PC-9 (cell line): ENCODE results near the gene CAMKMT. TPM values are rescaled to one million over a fixed set of nuclear protein-coding genes. Genes with fewer than 3 reads are reported as not detected.

ENCODE experiments used
- BruUV-seq: library from RNA; stranded (reverse); fragments of 400-500 nt; replicated peaks from 2 replicates; lab custom pipeline; 2021; lab: Mats Ljungman, UMichigan
- CTCF ChIA-PET: fragments of 300-600 bp; sonication (Branson Sonifier 250); formaldehyde crosslinking; loops from one replicate; lab custom pipeline; 2022; ENCODE audit warnings: antibody characterized with exemption; lab: Charles Lee
- POLR2A ChIA-PET: fragments of 300-600 bp; sonication (Branson Sonifier 250); formaldehyde crosslinking; loops from one replicate; lab custom pipeline; 2022; ENCODE audit warnings: antibody characterized with exemption; ENCODE audit not compliant: unreplicated experiment; lab: Charles Lee
- DNase-seq, 2 experiments: peaks; one replicate each; pipeline versions ENCODE4 v3.0.0 to v3.0.0-alpha.2; 2015 to 2022; ENCODE audit warnings: mixed read lengths in 1 of 2
- H2AFZ ChIP-seq: fragments of 200-600 bp; sonication (generic); 2 replicates; pipeline ENCODE4 v1.8.1; 2017; ENCODE audit warnings: antibody characterized with exemption
- H3F3A ChIP-seq: fragments of 200-600 bp; sonication (generic); 2 replicates; pipeline ENCODE4 v1.8.1; 2017; ENCODE audit warnings: antibody characterized with exemption, mild to moderate bottlenecking, low read depth; ENCODE audit not compliant: insufficient read depth
- H3K27ac ChIP-seq: fragments of 200-600 bp; sonication (generic); 2 replicates; pipeline ENCODE4 v1.6.1; 2016; ENCODE audit warnings: mixed run types
- H3K27me3 ChIP-seq: fragments of 200-600 bp; sonication (generic); 2 replicates; pipeline ENCODE4 v1.6.1; 2016; ENCODE audit warnings: low read depth, mixed run types; ENCODE audit not compliant: insufficient read depth
- H3K36me3 ChIP-seq: fragments of 200-600 bp; sonication (generic); 2 replicates; pipeline ENCODE4 v1.6.1; 2016; ENCODE audit warnings: low read depth, mixed run types
- H3K4me1 ChIP-seq: fragments of 200-600 bp; sonication (generic); replicated peaks from 2 replicates; pipeline ENCODE4 v1.6.1; 2016; ENCODE audit warnings: mixed run types; ENCODE audit not compliant: insufficient read depth
- H3K4me2 ChIP-seq: fragments of 200-600 bp; sonication (generic); 2 replicates; pipeline ENCODE4 v1.6.1; 2017; ENCODE audit warnings: mixed run types
- H3K4me3 ChIP-seq: fragments of 200-600 bp; sonication (generic); 2 replicates; pipeline ENCODE4 v1.6.1; 2016; ENCODE audit warnings: mixed run types
- H3K79me2 ChIP-seq: fragments of 200-600 bp; sonication (generic); 2 replicates; pipeline ENCODE4 v1.6.1; 2017; ENCODE audit warnings: low read depth, mixed run types
- H3K9me2 ChIP-seq: fragments of 200-600 bp; sonication (generic); 2 replicates; pipeline ENCODE4 v1.8.1; 2017; ENCODE audit warnings: mild to moderate bottlenecking; ENCODE audit not compliant: insufficient read depth
- H3K9me3 ChIP-seq: fragments of 200-600 bp; sonication (generic); 2 replicates; pipeline ENCODE4 v1.8.1; 2016; ENCODE audit warnings: low read depth; ENCODE audit not compliant: insufficient read depth
- H4K20me1 ChIP-seq: fragments of 200-600 bp; sonication (generic); 2 replicates; pipeline ENCODE4 v1.8.1; 2017; ENCODE audit not compliant: insufficient read depth
- EZH2 ChIP-seq: fragments of 200-600 bp; sonication (generic); IDR thresholded peaks from 2 replicates; pipeline ENCODE4 v1.8.0; 2017; ENCODE audit warnings: antibody characterized with exemption, low read depth
- intact Hi-C: fragments of 100-400 bp; cut with micrococcal nuclease; formaldehyde crosslinking; loops from one replicate; pipeline ENCODE4 v1.10.0; 2022; ENCODE audit not compliant: unreplicated experiment
- total RNA-seq: library from RNA; stranded (reverse); gene quantifications from 2 replicates; pipeline ENCODE4 v1.2.3, GENCODE V29; 2021
- TF ChIP-seq, protein P1 (sequence below): fragments of 200-600 bp; sonication (generic); conservative IDR thresholded peaks from 2 replicates; pipeline ENCODE4 v1.6.1; 2017; ENCODE audit warnings: mixed run types, antibody characterized with exemption, mild to moderate bottlenecking, moderate library complexity

Gene CAMKMT
- total RNA-seq, 1 experiment from 2014 or later = 17.9 TPM

DNA sequence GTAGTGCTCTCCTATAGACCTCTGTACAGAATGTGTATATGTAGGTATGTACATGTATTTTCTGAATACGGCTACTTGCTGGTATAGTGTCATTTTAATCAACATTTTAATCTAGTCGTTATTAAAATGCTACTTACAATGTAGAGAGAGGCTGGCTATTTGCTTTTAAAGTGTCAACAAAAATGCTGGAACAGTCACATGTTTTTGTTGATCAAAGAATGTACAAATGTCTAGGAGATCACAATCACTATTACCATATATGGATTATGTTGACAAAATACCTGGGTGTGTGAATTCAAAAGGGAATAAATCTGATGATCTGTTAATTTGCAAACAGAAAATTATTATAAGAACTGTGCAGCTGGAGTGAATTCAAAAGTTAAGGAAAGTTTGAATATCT is 170.3 kb downstream of the CAMKMT start:
- ChIA-PET POLR2A (no interaction called here), CTCF (interaction anchor here (0.9 kb wide), 1 partner anchor 52 kb away, joined by 3 read pairs; no protein-coding TSS in a partner anchor)
- no peak overlapping the region for H3K27ac ChIP-seq
- intact Hi-C loops = no loop called here
- no peak for DNase-seq
- no peaks in the 10 kb centered on the region for H3K36me3 ChIP-seq
- H3F3A ChIP-seq = no peaks in the 10 kb centered on the region; the same call in 1 of the 2 replicates
- no peak overlapping the region for H2AFZ ChIP-seq
- no peak overlapping the region for H3K4me3 ChIP-seq
- no peaks in the 10 kb centered on the region for H3K79me2 ChIP-seq
- no peaks in the 10 kb centered on the region for H4K20me1 ChIP-seq
- H3K9me3 ChIP-seq = no peaks in the 10 kb centered on the region
- no TSS peak for BruUV-seq
- peaks cover 25% of the 10 kb centered on the region for H3K4me1 ChIP-seq
- TF ChIP-seq, protein P1, sequence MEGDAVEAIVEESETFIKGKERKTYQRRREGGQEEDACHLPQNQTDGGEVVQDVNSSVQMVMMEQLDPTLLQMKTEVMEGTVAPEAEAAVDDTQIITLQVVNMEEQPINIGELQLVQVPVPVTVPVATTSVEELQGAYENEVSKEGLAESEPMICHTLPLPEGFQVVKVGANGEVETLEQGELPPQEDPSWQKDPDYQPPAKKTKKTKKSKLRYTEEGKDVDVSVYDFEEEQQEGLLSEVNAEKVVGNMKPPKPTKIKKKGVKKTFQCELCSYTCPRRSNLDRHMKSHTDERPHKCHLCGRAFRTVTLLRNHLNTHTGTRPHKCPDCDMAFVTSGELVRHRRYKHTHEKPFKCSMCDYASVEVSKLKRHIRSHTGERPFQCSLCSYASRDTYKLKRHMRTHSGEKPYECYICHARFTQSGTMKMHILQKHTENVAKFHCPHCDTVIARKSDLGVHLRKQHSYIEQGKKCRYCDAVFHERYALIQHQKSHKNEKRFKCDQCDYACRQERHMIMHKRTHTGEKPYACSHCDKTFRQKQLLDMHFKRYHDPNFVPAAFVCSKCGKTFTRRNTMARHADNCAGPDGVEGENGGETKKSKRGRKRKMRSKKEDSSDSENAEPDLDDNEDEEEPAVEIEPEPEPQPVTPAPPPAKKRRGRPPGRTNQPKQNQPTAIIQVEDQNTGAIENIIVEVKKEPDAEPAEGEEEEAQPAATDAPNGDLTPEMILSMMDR = no peak
- TF ChIP-seq EZH2 = no peak
- H3K9me2 ChIP-seq = no peaks in the 10 kb centered on the region; the same call in 1 of the 2 replicates
- H3K27me3 ChIP-seq = no peaks in the 10 kb centered on the region
- H3K4me2 ChIP-seq = no peak overlapping the region

DNA sequence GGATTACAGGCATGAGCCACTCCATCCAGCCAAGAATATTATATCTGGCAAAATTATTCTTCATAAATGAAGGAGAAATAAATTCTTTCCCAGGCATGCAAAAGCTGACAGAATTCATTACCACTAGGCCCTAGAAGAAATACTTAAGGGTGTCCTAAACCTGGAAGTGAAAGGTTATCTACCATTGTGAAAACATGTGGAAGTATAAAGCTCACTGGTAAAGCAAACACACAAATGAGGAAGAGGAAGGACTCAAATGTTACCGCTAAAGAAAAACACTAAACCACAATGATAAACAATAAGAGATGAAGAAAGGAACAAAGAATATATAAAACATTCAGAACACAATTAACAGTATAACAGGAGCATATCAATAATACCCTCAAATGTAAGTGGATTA is 171.8 kb downstream of the CAMKMT start:
- Histone ChIP-seq H3K79me2 (no peaks in the 10 kb centered on the region), H2AFZ (no peak overlapping the region), H3K4me3 (no peak overlapping the region), H4K20me1 (no peaks in the 10 kb centered on the region), H3K36me3 (no peaks in the 10 kb centered on the region), H3K9me2 (no peaks in the 10 kb centered on the region; the same call in 1 of the 2 replicates), H3K4me1 (peaks cover 19% of the 10 kb centered on the region), H3K27ac (no peak overlapping the region), H3F3A (no peaks in the 10 kb centered on the region; the same call in 1 of the 2 replicates), H3K9me3 (no peaks in the 10 kb centered on the region), H3K27me3 (no peaks in the 10 kb centered on the region), H3K4me2 (no peak overlapping the region)
- TF ChIP-seq, protein P1 = no peak
- TF ChIP-seq EZH2 = no peak
- intact Hi-C loops = no loop called here
- CTCF ChIA-PET = no interaction called here
- no peak for DNase-seq
- POLR2A ChIA-PET = no interaction called here
- no TSS peak for BruUV-seq

GRCh38 chr2:44535376-44535775 is 173.6 kb downstream of the CAMKMT start:
- DNase-seq = no peak
- Histone ChIP-seq H3K4me3 (no peak overlapping the region), H3K79me2 (no peaks in the 10 kb centered on the region), H3F3A (no peaks in the 10 kb centered on the region; the same call in 1 of the 2 replicates), H3K4me1 (peaks cover under 1% of the 10 kb centered on the region; the same call in 1 of the 2 replicates), H3K9me3 (no peaks in the 10 kb centered on the region), H4K20me1 (no peaks in the 10 kb centered on the region), H3K36me3 (no peaks in the 10 kb centered on the region), H3K27me3 (no peaks in the 10 kb centered on the region), H2AFZ (no peak overlapping the region), H3K9me2 (no peaks in the 10 kb centered on the region; the same call in 1 of the 2 replicates), H3K27ac (no peak overlapping the region), H3K4me2 (no peak overlapping the region)
- POLR2A ChIA-PET = no interaction called here
- TF ChIP-seq, protein P1 = no peak
- no peak for TF ChIP-seq EZH2
- intact Hi-C loops = no loop called here
- BruUV-seq = no TSS peak
- CTCF ChIA-PET = no interaction called here
